Spleen (tissue), 11 donors: ENCODE data around the gene DISP2. TPM values are rescaled to one million over a fixed set of nuclear protein-coding genes. Genes with fewer than 3 reads are reported as not detected.

Source experiments
- DNase-seq: peaks from one replicate; pipeline ENCODE4 v3.0.0-alpha.2; 2020
- H3K27ac ChIP-seq, 8 donors: fragments of 200-600 bp; sonication (generic) in 7 of 8; 1 replicate in 4 of 8; 2 replicates in 4 of 8; pipeline versions ENCODE4 v1.5.0 to v1.8.0; 2016 to 2021; ENCODE audit warnings: inconsistent platforms in 4 of 8, mild to moderate bottlenecking in 4 of 8, moderate library complexity in 1 of 8
- H3K27me3 ChIP-seq, 7 donors: fragments of 200-600 bp; sonication (generic) in 6 of 7; replicated peaks in 1 of 7; 1 replicate in 4 of 7; 2 replicates in 3 of 7; pipeline versions ENCODE4 v1.5.0 to v1.8.0; 2016 to 2021; ENCODE audit warnings: inconsistent platforms in 3 of 7, mild to moderate bottlenecking in 1 of 7
- H3K36me3 ChIP-seq, 6 donors: fragments of 200-600 bp; sonication (generic) in 5 of 6; 1 replicate in 4 of 6; 2 replicates in 2 of 6; pipeline versions ENCODE4 v1.5.0 to v1.8.0; 2016 to 2021; ENCODE audit warnings: inconsistent platforms in 2 of 6
- H3K4me1 ChIP-seq, 6 donors: fragments of 200-600 bp; sonication (generic) in 5 of 6; 1 replicate in 3 of 6; 2 replicates in 3 of 6; pipeline versions ENCODE4 v1.5.0 to v1.8.0; 2016 to 2021; ENCODE audit warnings: inconsistent platforms in 3 of 6
- H3K4me3 ChIP-seq, 8 donors: fragments of 200-600 bp; sonication (generic) in 7 of 8; 1 replicate in 4 of 8; 2 replicates in 4 of 8; pipeline versions ENCODE4 v1.5.0 to v1.8.0; 2016 to 2021; ENCODE audit warnings: inconsistent platforms in 4 of 8, mild to moderate bottlenecking in 4 of 8, moderate library complexity in 2 of 8
- H3K9me3 ChIP-seq, 8 donors: fragments of 200-600 bp; sonication (generic) in 7 of 8; 1 replicate in 4 of 8; 2 replicates in 4 of 8; pipeline versions ENCODE4 v1.5.0 to v1.8.0; 2016 to 2021; ENCODE audit warnings: inconsistent platforms in 4 of 8
- POLR2A ChIP-seq, 3 donors: fragments of 450-650 bp; IDR thresholded peaks; one replicate each; pipeline ENCODE4 v1.5.1; 2017; ENCODE audit warnings: antibody characterized with exemption in 3 of 3, mild to moderate bottlenecking in 1 of 3
- POLR2AphosphoS5 ChIP-seq, 3 donors: sonication (generic); formaldehyde crosslinking; IDR thresholded peaks; one replicate each; pipeline ENCODE4 v1.5.1; 2017; ENCODE audit warnings: antibody characterized with exemption in 3 of 3
- WGBS, 5 donors: extraction: QIAGEN DNeasy Blood & Tissue Kit in 3 of 5; methylation state at CpG; one replicate each; pipeline versions ENCODE4 v1.1.5 to v1.1.7; 2013 to 2018; 5-methylcytosine and 5-hydroxymethylcytosine counted together
- intact Hi-C: fragments of 100-400 bp; cut with DNase I; formaldehyde crosslinking; loops from one replicate; pipeline ENCODE4 v1.15.0; 2023; ENCODE audit warnings: low total_unique reads
- polyA plus RNA-seq, 3 donors: library from polyadenylated mRNA; stranded (reverse); fragments of 200-250 nt; gene quantifications; one replicate each; pipeline ENCODE4 v1.2.1, GENCODE V29; 2013
- total RNA-seq, 7 donors: library from RNA; depleted of rRNA in 3 of 7; stranded (reverse); fragments of >200 nt in 3 of 7; fragmentation: NEBNext Ultra II Directional in 4 of 7; extraction: Animal tissue kit (Norgen Biotek cat#: 25700) in 4 of 7; gene quantifications; one replicate each; pipeline versions ENCODE4 v1.1.0 to v1.2.1, GENCODE V29; 2016 to 2021
- TF ChIP-seq, protein P1 (sequence below), 11 experiments: fragments of 200-600 bp in 7 of 11; fragments of 450-650 bp in 4 of 11; sonication (generic) in 4 of 11; IDR thresholded peaks in 8 of 11; conservative IDR thresholded peaks in 3 of 11; 1 replicate in 7 of 11; 2 replicates in 4 of 11; pipeline versions ENCODE4 v1.4.0 to v1.8.0; 2016 to 2021; ENCODE audit warnings: antibody characterized with exemption in 11 of 11, inconsistent platforms in 4 of 11, mild to moderate bottlenecking in 1 of 11
- donor health status: healthy with polysubstance abuse.
- donor health status: DM: no; HTN: no; CAD: no; lungs with moderate emphysema.
- donor health status: DM: no; HTN: no; CAD: no.
- donor health status: Bipolar disorder and iron deficiency.
- donor health status: healthy.
- donor health status: DM: no; HTN: no; CAD: no.
- donor health status: DM: yes; HTN: yes; CAD: no.

The DISP2 gene
- total and polyA plus RNA-seq, 10 donors, result 0.05 to 3.0 (median 0.54) TPM; not detected in 1

DNA sequence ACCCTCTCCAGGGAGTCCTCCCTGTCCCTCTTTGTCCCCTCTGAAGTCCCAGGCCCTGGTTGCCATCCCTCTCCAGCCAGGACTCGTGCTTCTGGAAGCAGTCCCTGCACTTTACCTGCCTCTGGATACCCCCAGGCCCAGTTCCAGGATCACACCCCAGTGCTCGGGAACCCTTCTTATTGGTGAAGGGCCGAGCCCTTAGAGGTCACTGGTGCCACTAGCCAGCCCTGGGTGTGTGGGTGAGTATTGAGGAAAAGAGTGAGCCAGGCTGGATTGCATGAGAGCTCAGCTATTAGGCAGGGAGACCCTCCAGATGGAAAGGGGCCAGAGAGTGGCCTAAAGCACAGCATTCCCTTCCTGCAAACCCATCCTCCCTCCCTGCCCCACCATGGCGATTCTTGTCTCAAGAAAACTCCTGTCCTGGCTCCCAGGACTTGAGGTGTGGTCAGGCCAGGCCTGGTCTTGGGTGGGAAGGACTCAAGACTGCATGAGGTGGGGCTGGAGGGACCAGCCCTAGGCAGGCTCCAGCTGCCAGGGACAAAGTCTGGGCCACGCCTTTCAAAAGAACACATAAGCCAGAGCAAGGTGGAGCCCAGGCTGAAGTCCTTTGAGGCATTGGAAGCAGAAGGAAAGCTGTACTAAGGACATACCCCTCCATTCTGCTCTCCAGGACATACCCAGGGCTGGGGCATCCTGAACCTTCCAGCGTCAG, 12.0 kb upstream of the DISP2 start:
- H3K36me3 ChIP-seq, result no peaks in the 10 kb centered on the region
- H3K9me3 ChIP-seq, result no peaks in the 10 kb centered on the region
- H3K4me1 ChIP-seq, result peaks cover 0 to 27% (median 15%) of the 10 kb centered on the region in 6 donors
- H3K4me3 ChIP-seq, result no peak overlapping the region
- intact Hi-C loops, result no loop called here
- H3K27me3 ChIP-seq, result peaks cover 0 to 5% (median 0%) of the 10 kb centered on the region in 7 donors
- no peak overlapping the region for H3K27ac ChIP-seq
- DNase-seq, result no peak
- WGBS, 5 donors, result 79 to 89% (median 87%) methylated on average over 6 of the region's 6 CpGs
- TF ChIP-seq, protein P1, sequence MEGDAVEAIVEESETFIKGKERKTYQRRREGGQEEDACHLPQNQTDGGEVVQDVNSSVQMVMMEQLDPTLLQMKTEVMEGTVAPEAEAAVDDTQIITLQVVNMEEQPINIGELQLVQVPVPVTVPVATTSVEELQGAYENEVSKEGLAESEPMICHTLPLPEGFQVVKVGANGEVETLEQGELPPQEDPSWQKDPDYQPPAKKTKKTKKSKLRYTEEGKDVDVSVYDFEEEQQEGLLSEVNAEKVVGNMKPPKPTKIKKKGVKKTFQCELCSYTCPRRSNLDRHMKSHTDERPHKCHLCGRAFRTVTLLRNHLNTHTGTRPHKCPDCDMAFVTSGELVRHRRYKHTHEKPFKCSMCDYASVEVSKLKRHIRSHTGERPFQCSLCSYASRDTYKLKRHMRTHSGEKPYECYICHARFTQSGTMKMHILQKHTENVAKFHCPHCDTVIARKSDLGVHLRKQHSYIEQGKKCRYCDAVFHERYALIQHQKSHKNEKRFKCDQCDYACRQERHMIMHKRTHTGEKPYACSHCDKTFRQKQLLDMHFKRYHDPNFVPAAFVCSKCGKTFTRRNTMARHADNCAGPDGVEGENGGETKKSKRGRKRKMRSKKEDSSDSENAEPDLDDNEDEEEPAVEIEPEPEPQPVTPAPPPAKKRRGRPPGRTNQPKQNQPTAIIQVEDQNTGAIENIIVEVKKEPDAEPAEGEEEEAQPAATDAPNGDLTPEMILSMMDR (IDR thresholded peaks at IDR 0.05 in 8 of 11, conservative IDR thresholded peaks at IDR 0.05 in 3 of 11), result no peak
- TF ChIP-seq POLR2AphosphoS5 (IDR thresholded peaks at IDR 0.05) (no peak), POLR2A (IDR thresholded peaks at IDR 0.05) (no peak)

- 85 to 93% (median 92%) methylated on average over 15 of the region's 15 CpGs for WGBS, 5 donors
- H3K4me3 ChIP-seq, result no peak overlapping the region
- H3K27ac ChIP-seq, result no peak overlapping the region
- H3K9me3 ChIP-seq, result no peaks in the 10 kb centered on the region
- intact Hi-C loops, result no loop called here
- TF ChIP-seq, protein P1 (IDR thresholded peaks at IDR 0.05 in 8 of 11, conservative IDR thresholded peaks at IDR 0.05 in 3 of 11), result no peak
- TF ChIP-seq POLR2AphosphoS5 (IDR thresholded peaks at IDR 0.05) (no peak), POLR2A (IDR thresholded peaks at IDR 0.05) (no peak)
- peaks cover 0 to 5% (median 0%) of the 10 kb centered on the region in 7 donors for H3K27me3 ChIP-seq
- no peaks in the 10 kb centered on the region for H3K36me3 ChIP-seq
- no peak for DNase-seq
- peaks cover 0 to 22% (median 12%) of the 10 kb centered on the region in 6 donors for H3K4me1 ChIP-seq
Measured at GRCh38 chr15:40346579-40347558, 11.2 kb upstream of the DISP2 start.

DNA sequence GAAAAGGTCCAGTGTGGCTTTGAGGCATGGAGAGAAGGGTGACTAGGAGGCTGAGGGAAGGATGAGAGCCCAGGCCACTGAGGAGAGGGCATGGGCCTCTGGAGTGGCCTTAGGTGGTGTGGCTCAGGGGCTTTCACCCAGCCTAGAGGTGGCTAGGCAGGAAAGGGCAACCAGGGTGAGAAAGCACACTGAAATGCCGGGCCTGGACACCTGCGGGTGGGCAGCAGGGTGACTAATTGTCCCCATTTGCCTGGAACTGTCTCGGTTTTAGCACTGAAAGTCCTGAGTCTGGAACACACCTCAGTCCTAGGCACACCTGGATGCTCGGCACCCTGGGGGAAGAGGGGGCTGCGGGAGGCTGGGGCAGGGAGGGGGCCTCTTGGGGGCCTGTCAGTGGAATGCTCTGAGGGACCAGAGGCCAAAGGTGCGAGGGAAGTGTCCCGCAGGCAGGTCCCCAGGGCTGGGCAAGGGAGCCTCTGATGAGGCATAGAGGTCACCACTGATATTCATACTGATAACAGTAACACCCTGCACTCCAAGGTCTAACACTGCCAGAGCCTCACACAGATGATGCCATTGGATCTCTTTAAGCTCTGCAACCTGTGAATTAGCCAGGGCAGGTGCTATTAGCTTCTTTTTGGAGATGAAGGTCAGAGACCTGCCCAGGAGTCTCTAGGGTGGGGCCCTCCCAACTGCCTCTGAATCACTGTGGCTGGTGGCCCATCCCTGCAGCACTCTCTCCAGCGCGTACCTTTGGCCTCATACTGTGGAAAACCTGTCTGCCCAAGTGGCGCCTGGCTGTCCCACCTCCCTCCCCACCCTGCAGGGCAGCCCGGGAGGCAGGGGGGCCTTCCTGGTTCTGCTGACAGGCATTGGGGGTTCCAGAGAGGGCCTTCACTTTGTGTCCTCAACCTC, 10.2 kb upstream of the DISP2 start:
- no peak for TF ChIP-seq POLR2AphosphoS5 (IDR thresholded peaks at IDR 0.05)
- TF ChIP-seq POLR2A (IDR thresholded peaks at IDR 0.05), result no peak
- TF ChIP-seq, protein P1 (IDR thresholded peaks at IDR 0.05 in 8 of 11, conservative IDR thresholded peaks at IDR 0.05 in 3 of 11), result no peak
- peaks cover 0 to 5% (median 0%) of the 10 kb centered on the region in 7 donors for H3K27me3 ChIP-seq
- H3K27ac ChIP-seq, result no peak overlapping the region
- H3K36me3 ChIP-seq, result no peaks in the 10 kb centered on the region
- WGBS, 5 donors, result 86 to 92% (median 90%) methylated on average over 9 to 11 of the region's 11 CpGs
- intact Hi-C loops, result no loop called here
- H3K4me1 ChIP-seq, result peaks cover 0 to 22% (median 12%) of the 10 kb centered on the region in 6 donors
- H3K4me3 ChIP-seq, result no peak overlapping the region
- no peaks in the 10 kb centered on the region for H3K9me3 ChIP-seq
- no peak for DNase-seq
